ENCODE measurements around the gene RAB44. TPM values are rescaled to one million over a fixed set of nuclear protein-coding genes. Genes with fewer than 3 reads are reported as not detected.

The RAB44 gene
- total RNA-seq (2022), result 0.09 TPM in 1 of 2 replicates, not detected in the other
- percentile 39 among the genes with signal in this experiment for Bru-seq, nascent RNA
- percentile 40 among the genes with signal in this experiment for BruChase-seq, experiment 1, labeled RNA remaining after a 6-hour chase
- BruChase-seq, experiment 2, labeled RNA remaining after a 2-hour chase, result percentile 37 among the genes with signal in this experiment
- long read RNA-seq, result 0 reads

- BruUV-seq (replicated peaks), result no TSS peak
- no peak for TF ChIP-seq CTCF (IDR thresholded peaks at IDR 0.05; ENCODE audit: unreplicated experiment)
- no peak within 1 kb of the TSS for H3K4me3 Mint-ChIP-seq (ENCODE audit: unreplicated experiment)
- POLR2A ChIA-PET, result no interaction called here
- H3K9me3 Mint-ChIP-seq (ENCODE audit: unreplicated experiment), result peaks cover 10% of the 10 kb centered on the region
- H3K27ac Mint-ChIP-seq (ENCODE audit: low read depth, unreplicated experiment), result no peak within 1 kb of the TSS
- no peak for DNase-seq (ENCODE audit: unreplicated experiment)
- intact Hi-C loops (cut with micrococcal nuclease), result no loop called here
- CTCF ChIA-PET, result interaction anchor here (0.6 to 1.0 kb wide), 2 partner anchors 14 to 25 kb away, joined by 3 to 4 read pairs; no protein-coding TSS in a partner anchor
- H3K4me1 Mint-ChIP-seq (ENCODE audit: insufficient read depth, unreplicated experiment), result peaks cover 26% of the 10 kb centered on the region
- no peaks in the 10 kb centered on the region for H3K36me3 Mint-ChIP-seq (ENCODE audit: insufficient read depth, unreplicated experiment)
- H3K27me3 Mint-ChIP-seq (ENCODE audit: insufficient read depth, unreplicated experiment), result no peaks in the 10 kb centered on the region
Observed at GRCh38 chr6:36697481-36697903, at the start of gene RAB44. Gene RAB44 (plus strand): TSS chr6:36697826. CDS start chr6:36704236, 6,410 bp downstream.

- Mint-ChIP-seq H3K27ac (ENCODE audit: low read depth, unreplicated experiment) (no peak overlapping the region), H3K27me3 (ENCODE audit: insufficient read depth, unreplicated experiment) (no peaks in the 10 kb centered on the region), H3K9me3 (ENCODE audit: unreplicated experiment) (no peaks in the 10 kb centered on the region), H3K4me1 (ENCODE audit: insufficient read depth, unreplicated experiment) (peaks cover 8% of the 10 kb centered on the region), H3K4me3 (ENCODE audit: unreplicated experiment) (no peak overlapping the region), H3K36me3 (ENCODE audit: insufficient read depth, unreplicated experiment) (no peaks in the 10 kb centered on the region)
- CTCF ChIA-PET, result no interaction called here
- intact Hi-C loops (cut with micrococcal nuclease), result no loop called here
- no peak for TF ChIP-seq CTCF (IDR thresholded peaks at IDR 0.05; ENCODE audit: unreplicated experiment)
- POLR2A ChIA-PET, result interaction anchor here (1.4 kb wide), 1 partner anchor 29 kb away, joined by 4 read pairs; the partner anchor contains the start of gene CDKN1A
- BruUV-seq (replicated peaks), result no TSS peak
- no peak for DNase-seq (ENCODE audit: unreplicated experiment)
Observed at GRCh38 chr6:36649086-36649485, 48.5 kb upstream of the RAB44 start.

- Mint-ChIP-seq H3K9me3 (ENCODE audit: unreplicated experiment) (no peaks in the 10 kb centered on the region), H3K4me3 (ENCODE audit: unreplicated experiment) (no peak overlapping the region), H3K27me3 (ENCODE audit: insufficient read depth, unreplicated experiment) (peaks cover 3% of the 10 kb centered on the region), H3K4me1 (ENCODE audit: insufficient read depth, unreplicated experiment) (peaks cover 4% of the 10 kb centered on the region), H3K27ac (ENCODE audit: low read depth, unreplicated experiment) (no peak overlapping the region), H3K36me3 (ENCODE audit: insufficient read depth, unreplicated experiment) (no peaks in the 10 kb centered on the region)
- BruUV-seq (replicated peaks), result no TSS peak
- DNase-seq (ENCODE audit: unreplicated experiment), result no peak
- CTCF ChIA-PET, result no interaction called here
- intact Hi-C loops (cut with micrococcal nuclease), result no loop called here
- no peak for TF ChIP-seq CTCF (IDR thresholded peaks at IDR 0.05; ENCODE audit: unreplicated experiment)
- POLR2A ChIA-PET, result interaction anchor here (1.4 kb wide), 1 partner anchor 29 kb away, joined by 4 read pairs; the partner anchor contains the start of gene CDKN1A
Observed at GRCh38 chr6:36649701-36650484, 47.7 kb upstream of the RAB44 start.

- Mint-ChIP-seq H3K27ac (ENCODE audit: low read depth, unreplicated experiment) (no peak overlapping the region), H3K4me3 (ENCODE audit: unreplicated experiment) (no peak overlapping the region), H3K27me3 (ENCODE audit: insufficient read depth, unreplicated experiment) (peaks cover 12% of the 10 kb centered on the region), H3K4me1 (ENCODE audit: insufficient read depth, unreplicated experiment) (no peaks in the 10 kb centered on the region), H3K36me3 (ENCODE audit: insufficient read depth, unreplicated experiment) (no peaks in the 10 kb centered on the region), H3K9me3 (ENCODE audit: unreplicated experiment) (no peaks in the 10 kb centered on the region)
- no peak for DNase-seq (ENCODE audit: unreplicated experiment)
- intact Hi-C loops (cut with micrococcal nuclease), result no loop called here
- no TSS peak for BruUV-seq (replicated peaks)
- TF ChIP-seq CTCF (IDR thresholded peaks at IDR 0.05; ENCODE audit: unreplicated experiment), result no peak
- ChIA-PET POLR2A (interaction anchor here (1.5 to 1.9 kb wide), 3 partner anchors 12 to 27 kb away, joined by 5 to 8 read pairs (median 6); partner anchors contain the start of gene CDKN1A), CTCF (interaction anchor here (0.7 to 1.4 kb wide), 4 partner anchors 9 to 108 kb away, joined by 3 to 5 read pairs (median 3); no protein-coding TSS in a partner anchor)
Observed at GRCh38 chr6:36650848-36651478, 46.7 kb upstream of the RAB44 start.

All from MCF 10A (cell line).